HG03064 (cell line): ENCODE data around the gene SEZ6L2.
"Not testable (repeated sequence)": the region's sequence is repeated elsewhere in the genome, so short reads cannot be mapped to it uniquely, and the experiment has no call there.

Experiments used
- ATAC-seq: cut with Tn5 transposase; IDR thresholded peaks from one replicate; pipeline ENCODE4 v1.9.1; 2021; ENCODE audit warnings: low read depth; ENCODE audit not compliant: unreplicated experiment

Gene SEZ6L2

DNA sequence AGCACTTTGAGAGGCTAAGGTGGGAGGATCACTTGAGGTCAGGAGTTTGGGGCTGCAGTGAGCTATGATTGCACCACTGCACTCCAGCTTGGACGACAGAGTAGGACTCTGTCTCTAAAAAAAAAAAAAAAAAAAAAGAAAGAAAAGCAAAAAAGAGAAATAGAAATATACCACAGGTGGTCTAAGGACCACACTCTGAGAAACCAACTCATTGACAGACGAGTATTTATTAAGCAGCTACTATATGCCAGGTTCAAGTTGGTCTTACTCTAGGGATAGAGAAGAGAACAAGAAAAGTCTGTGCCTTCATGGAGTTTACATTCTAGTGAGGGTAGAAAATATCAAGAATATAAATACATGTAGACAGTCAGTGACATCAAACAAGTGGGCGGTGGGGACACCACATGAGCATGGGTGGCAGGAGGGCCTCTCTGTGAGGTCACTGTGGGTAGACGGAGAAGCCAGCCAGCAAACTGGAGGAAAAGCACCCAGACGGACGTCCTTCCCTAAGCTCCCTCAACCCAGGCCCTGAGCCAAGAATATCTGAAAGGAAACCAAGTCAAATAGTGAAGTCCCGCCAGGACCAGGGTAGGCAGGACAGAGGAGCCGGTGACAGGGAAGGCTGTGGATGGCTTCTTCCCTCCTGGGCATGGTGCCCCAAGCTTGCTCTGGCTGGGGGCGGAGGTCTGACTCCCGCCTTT lies 41.1 kb downstream of the SEZ6L2 start:
- no peak for ATAC-seq

GRCh38 chr16:29857133-29857760 lies 42.1 kb downstream of the SEZ6L2 start:
- no peak for ATAC-seq

GRCh38 chr16:29854520-29855100 lies 44.7 kb downstream of the SEZ6L2 start:
- no peak for ATAC-seq

DNA sequence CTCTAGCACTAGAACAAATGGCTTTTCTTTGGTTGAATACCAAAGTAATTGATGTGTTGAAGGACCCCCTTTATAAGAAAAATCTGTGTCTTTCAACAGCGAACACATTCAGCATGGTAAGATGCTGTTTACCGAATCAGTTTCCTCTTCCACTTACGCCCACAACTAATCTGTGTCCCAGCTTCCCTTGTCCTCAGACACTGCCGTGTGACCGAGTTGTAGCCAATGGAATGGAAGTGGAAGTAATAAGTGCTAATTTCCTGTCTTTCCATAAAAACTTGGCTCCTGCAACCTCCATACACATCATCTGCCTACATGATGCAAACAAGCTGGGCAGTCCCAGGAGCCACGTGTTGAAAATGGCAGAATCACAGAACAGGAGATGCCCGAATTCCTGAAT lies 46.7 kb downstream of the SEZ6L2 start:
- ATAC-seq: no peak

- no peak for ATAC-seq
Measured at GRCh38 chr16:29850998-29851397, 48.4 kb downstream of the SEZ6L2 start.

- ATAC-seq: no peak
Measured at GRCh38 chr16:29849505-29849904, 49.8 kb downstream of the SEZ6L2 start.

GRCh38 chr16:29848420-29849297 lies 50.7 kb downstream of the SEZ6L2 start:
- ATAC-seq: no peak

DNA sequence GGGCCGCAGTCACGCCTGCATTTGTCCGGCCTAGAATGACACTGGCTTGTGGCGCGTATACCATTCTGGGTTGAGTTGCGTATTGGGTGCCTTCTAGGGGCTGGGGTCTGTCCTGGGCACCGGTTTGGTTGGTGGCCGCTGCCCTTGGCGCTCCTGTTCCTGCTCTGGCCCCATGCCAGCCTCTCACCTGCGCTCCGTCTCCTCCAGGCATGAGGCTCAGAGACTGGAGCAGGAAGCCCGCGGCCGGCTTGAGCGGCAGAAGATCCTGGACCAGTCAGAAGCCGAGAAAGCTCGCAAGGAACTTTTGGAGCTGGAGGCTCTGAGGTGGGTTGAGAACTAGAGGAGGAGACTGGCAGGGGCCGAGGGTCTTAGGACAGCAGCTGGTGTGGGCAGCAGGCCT lies 53.7 kb downstream of the SEZ6L2 start:
- no peak for ATAC-seq

- no peak for ATAC-seq
Measured at GRCh38 chr16:29844575-29845331, 54.6 kb downstream of the SEZ6L2 start.

- no peak for ATAC-seq
Measured at GRCh38 chr16:29843931-29844330, 55.4 kb downstream of the SEZ6L2 start.

GRCh38 chr16:29842732-29843346 lies 56.5 kb downstream of the SEZ6L2 start:
- ATAC-seq: no peak

GRCh38 chr16:29841631-29842030 lies 57.7 kb downstream of the SEZ6L2 start:
- ATAC-seq: no peak

DNA sequence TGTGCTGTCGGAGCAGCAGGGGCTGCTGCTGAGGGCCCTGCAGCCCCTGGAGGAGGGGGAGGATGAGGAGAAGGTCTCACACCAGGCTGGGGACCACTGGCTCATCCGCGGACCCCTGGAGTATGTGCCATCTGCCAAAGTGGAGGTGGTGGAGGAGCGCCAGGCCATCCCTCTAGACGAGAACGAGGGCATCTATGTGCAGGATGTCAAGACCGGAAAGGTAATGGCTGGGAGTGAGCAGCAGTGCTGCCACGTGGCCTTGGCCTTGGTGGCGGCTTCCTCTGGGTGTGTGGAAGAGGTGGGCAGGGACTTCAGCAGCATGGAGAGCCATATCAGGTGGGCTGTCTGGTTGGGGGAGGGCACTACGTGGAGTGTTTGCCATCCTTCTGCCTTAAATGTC lies 59.1 kb downstream of the SEZ6L2 start:
- ATAC-seq: no peak

DNA sequence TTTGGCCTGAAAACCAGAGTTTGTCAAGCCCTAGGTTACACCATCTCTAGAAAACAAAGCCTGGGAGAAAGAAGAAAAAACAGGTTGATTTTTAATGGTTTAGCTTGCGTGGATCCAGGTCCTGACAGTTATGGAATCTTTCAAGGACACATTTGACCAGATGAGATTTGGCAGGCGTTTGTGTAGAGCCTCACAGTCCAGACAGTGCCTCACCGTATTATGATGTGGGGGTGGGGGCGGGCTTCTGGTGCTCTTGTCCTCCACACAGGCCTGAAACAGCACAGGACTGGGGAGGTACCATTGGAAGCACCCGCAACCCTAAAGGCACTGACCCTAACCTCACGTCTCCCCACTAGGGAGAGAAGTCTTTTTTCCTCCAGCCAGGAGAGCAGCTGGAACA lies 59.5 kb downstream of the SEZ6L2 start:
- ATAC-seq: no peak

DNA sequence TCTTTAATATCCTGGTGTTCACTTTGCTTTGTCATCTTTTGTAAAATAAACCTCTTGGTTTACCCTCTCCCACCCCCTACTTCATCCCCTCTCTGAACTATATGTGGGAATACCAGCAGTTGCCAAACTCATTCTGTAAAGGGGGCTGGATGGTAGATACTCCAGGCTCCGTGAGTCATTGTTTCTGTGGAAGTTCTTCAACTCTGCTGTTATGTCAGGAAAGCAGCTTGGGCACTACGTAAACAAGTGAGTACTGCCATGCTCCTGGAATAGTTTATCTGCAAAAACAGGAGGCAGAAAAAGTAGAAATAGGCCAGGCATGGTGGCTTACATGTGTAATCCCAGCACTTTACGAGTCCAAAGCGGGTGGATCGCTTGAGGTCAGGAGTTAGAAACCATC lies 61.5 kb downstream of the SEZ6L2 start:
- no peak for ATAC-seq

- no peak for ATAC-seq
Measured at GRCh38 chr16:29836623-29837022, 62.7 kb downstream of the SEZ6L2 start.

DNA sequence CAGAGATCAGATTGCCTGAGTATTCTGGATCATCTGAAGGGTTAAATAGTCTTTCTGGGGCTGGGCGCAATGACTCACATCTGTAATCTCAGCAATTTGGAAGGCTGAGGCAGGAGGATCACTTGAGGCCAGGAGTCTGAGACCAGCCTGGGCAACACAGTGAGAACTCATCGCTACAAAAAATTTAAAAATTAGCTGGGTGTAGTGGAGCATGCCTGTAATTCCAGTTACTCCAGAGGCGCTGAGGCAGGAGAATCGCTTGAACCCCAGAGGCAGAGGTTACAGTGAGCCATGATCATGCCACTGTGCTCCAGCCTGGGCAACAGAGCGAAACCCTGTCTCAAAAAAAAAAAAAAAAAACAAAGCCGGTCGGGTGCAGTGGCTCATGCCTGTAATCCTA lies 63.4 kb downstream of the SEZ6L2 start:
- no peak for ATAC-seq

DNA sequence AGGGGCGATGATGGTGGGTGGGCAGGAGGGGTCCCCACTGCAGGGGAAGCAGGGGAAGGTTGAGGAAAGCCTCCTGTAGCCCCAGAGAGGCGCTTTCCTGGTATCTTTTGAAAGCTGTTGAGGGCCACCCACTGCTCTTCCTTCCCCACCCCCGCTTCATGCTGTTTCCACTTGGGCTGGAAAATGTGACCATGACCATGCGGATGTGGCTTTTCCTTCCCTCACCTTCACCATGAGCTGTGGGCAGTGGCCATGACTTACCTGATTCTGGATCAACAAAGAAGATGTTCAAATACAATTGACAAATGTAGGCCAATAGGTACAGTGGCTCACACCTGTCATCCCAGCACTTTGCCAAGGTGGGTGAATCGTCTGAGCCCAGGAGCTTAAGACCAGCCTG lies 65.3 kb downstream of the SEZ6L2 start:
- ATAC-seq: no peak

GRCh38 chr16:29833219-29833618 lies 66.1 kb downstream of the SEZ6L2 start:
- ATAC-seq: not testable (repeated sequence)

DNA sequence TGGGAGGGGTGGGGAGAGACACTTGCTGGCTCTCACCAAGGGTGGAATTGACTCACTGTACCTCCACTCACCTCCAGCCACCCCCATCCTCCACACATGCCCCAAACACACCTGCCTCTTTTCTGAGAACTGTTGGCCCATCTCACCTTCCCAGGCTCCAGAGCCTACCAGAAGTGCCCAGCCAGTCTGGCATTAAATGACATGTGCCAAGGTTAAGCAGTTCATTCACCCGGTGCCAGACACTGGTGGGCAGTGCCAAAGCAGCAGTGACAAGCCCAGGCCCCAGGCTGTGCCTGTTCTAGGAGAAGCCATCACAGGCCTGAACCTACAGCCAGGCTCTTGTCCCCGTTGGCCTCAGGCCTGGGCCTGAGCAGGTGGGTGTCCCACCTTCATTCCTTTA lies 67.9 kb downstream of the SEZ6L2 start:
- no peak for ATAC-seq
